Vagina (tissue), 2 donors: ENCODE data around the gene RPH3AL.

ENCODE experiments used
- CTCF ChIP-seq, 3 experiments: fragments of 450-650 bp in 2 of 3; fragments of 200-600 bp in 1 of 3; sonication (generic) in 1 of 3; IDR thresholded peaks; one replicate each; pipeline ENCODE4 v1.5.1; 2017 to 2019; ENCODE audit warnings: antibody characterized with exemption in 3 of 3, mild to moderate bottlenecking in 2 of 3, moderate library complexity in 2 of 3
- POLR2A ChIP-seq, 2 donors: fragments of 450-650 bp; IDR thresholded peaks; one replicate each; pipeline ENCODE4 v1.6.1; 2017; ENCODE audit warnings: antibody characterized with exemption in 2 of 2, mild to moderate bottlenecking in 2 of 2, moderate library complexity in 2 of 2
- POLR2AphosphoS5 ChIP-seq, 2 donors: sonication (generic); formaldehyde crosslinking; IDR thresholded peaks; one replicate each; pipeline ENCODE4 v1.9.0; 2017; ENCODE audit warnings: antibody characterized with exemption in 2 of 2, mild to moderate bottlenecking in 2 of 2, low read depth in 1 of 2; ENCODE audit not compliant: insufficient read depth in 1 of 2

GRCh38 chr17:306116-306515 is 46.5 kb downstream of the RPH3AL start:
- TF ChIP-seq POLR2AphosphoS5 (IDR thresholded peaks at IDR 0.05; ENCODE audit: insufficient read depth in 1 of 2, low read depth in 1 of 2) (no peak), POLR2A (IDR thresholded peaks at IDR 0.05) (no peak), CTCF (IDR thresholded peaks at IDR 0.05) (no peak)
